ENCODE results near the gene CD300C. TPM values are rescaled to one million over a fixed set of nuclear protein-coding genes. Genes with fewer than 3 reads are reported as not detected.

Gene CD300C
- total RNA-seq, 1 experiment from 2014 or later = not detected

- no peak overlapping the region for H3K4me3 ChIP-seq (ENCODE audit: low read depth in 2 of 2, low read length in 2 of 2)
- no peaks in the 10 kb centered on the region for H3K4me1 ChIP-seq (ENCODE audit: control insufficient read depth, insufficient read depth, low read length)
- in situ Hi-C loops (cut with HindIII; ENCODE audit: low pct_unique_long_range_greater_than_20kb, low sequenced_read_pairs) = no loop called here
- DNase-seq (ENCODE audit: low read depth, low spot score) (no peak), ATAC-seq (no peak)
- no peak for TF ChIP-seq POLR2AphosphoS5 (IDR thresholded peaks at IDR 0.05; ENCODE audit: low read depth, low read length)
- TF ChIP-seq TCF7L2 (IDR thresholded peaks at IDR 0.05; ENCODE audit: low read depth, low read length) = no peak
- no peak for TF ChIP-seq CTCF (IDR thresholded peaks at IDR 0.05)
- no peak for TF ChIP-seq REST (IDR thresholded peaks at IDR 0.05; ENCODE audit: insufficient read depth in 1 of 2, low read depth in 2 of 2, low read length in 1 of 2)
- no peak for TF ChIP-seq SIN3A (IDR thresholded peaks at IDR 0.05; ENCODE audit: borderline replicate concordance, insufficient read depth, low read depth, low read length)
- POLR2A ChIA-PET = no interaction called here
- peaks cover 4% of the 10 kb centered on the region; the same call in 1 of the 2 replicates for H3K27me3 ChIP-seq (ENCODE audit: control insufficient read depth, insufficient read depth, low read length)
- intact Hi-C loops (cut with micrococcal nuclease; ENCODE audit: unreplicated experiment) = no loop called here
- no TSS peak for BruUV-seq (replicated peaks)
- no peak overlapping the region for H3K27ac ChIP-seq (ENCODE audit: low read length)
- no peaks in the 10 kb centered on the region for H3K36me3 ChIP-seq (ENCODE audit: control insufficient read depth, insufficient read depth, low read length)
- CTCF ChIA-PET = no interaction called here
- no peaks in the 10 kb centered on the region for H3K9me3 ChIP-seq (ENCODE audit: control insufficient read depth, insufficient read depth, low read depth, low read length)
Observed at GRCh38 chr17:74563358-74563757, 17.4 kb upstream of the CD300C start.

- POLR2A ChIA-PET = no interaction called here
- H3K36me3 ChIP-seq (ENCODE audit: control insufficient read depth, insufficient read depth, low read length) = no peaks in the 10 kb centered on the region
Observed at GRCh38 chr17:74561586-74561985, 15.7 kb upstream of the CD300C start.

More at GRCh38 chr17:74561586-74561985, 15.7 kb upstream of the CD300C start:
- CTCF ChIA-PET = no interaction called here
- Histone ChIP-seq H3K9me3 (ENCODE audit: control insufficient read depth, insufficient read depth, low read depth, low read length) (no peaks in the 10 kb centered on the region), H3K4me3 (ENCODE audit: low read depth in 2 of 2, low read length in 2 of 2) (no peak overlapping the region), H3K27ac (ENCODE audit: low read length) (no peak overlapping the region), H3K4me1 (ENCODE audit: control insufficient read depth, insufficient read depth, low read length) (no peaks in the 10 kb centered on the region), H3K27me3 (ENCODE audit: control insufficient read depth, insufficient read depth, low read length) (peaks cover 5% of the 10 kb centered on the region; the same call in 1 of the 2 replicates)
- no TSS peak for BruUV-seq (replicated peaks)
- TF ChIP-seq CTCF (IDR thresholded peaks at IDR 0.05) (no peak), SIN3A (IDR thresholded peaks at IDR 0.05; ENCODE audit: borderline replicate concordance, insufficient read depth, low read depth, low read length) (no peak), TCF7L2 (IDR thresholded peaks at IDR 0.05; ENCODE audit: low read depth, low read length) (no peak), POLR2AphosphoS5 (IDR thresholded peaks at IDR 0.05; ENCODE audit: low read depth, low read length) (no peak)
- ATAC-seq = no peak
- in situ Hi-C loops (cut with HindIII; ENCODE audit: low pct_unique_long_range_greater_than_20kb, low sequenced_read_pairs) (no loop called here), intact Hi-C loops (cut with micrococcal nuclease; ENCODE audit: unreplicated experiment) (no loop called here)
- DNase-seq (ENCODE audit: low read depth, low spot score) = no peak
